ENCODE results near the gene ZNF512B.

- TF ChIP-seq CTCF (IDR thresholded peaks at IDR 0.05) (no peak), POLR2A (IDR thresholded peaks at IDR 0.05) (no peak)
These were observed 22.6 kb downstream of the ZNF512B start for GRCh38 chr20:63946986-63947637.
